Lower leg skin (tissue), 3 donors: ENCODE results near the gene DNAJC4.

Experiments used
- CTCF ChIP-seq, 3 donors: fragments of 450-650 bp; IDR thresholded peaks; one replicate each; pipeline ENCODE4 v1.5.1; 2016; ENCODE audit warnings: antibody characterized with exemption in 3 of 3, mild to moderate bottlenecking in 3 of 3, moderate library complexity in 2 of 3
- POLR2A ChIP-seq, 2 donors: fragments of 450-650 bp; IDR thresholded peaks; one replicate each; pipeline ENCODE4 v1.6.1; 2016 to 2017; ENCODE audit warnings: antibody characterized with exemption in 2 of 2, mild to moderate bottlenecking in 1 of 2, moderate library complexity in 1 of 2

- TF ChIP-seq CTCF (IDR thresholded peaks at IDR 0.05) (no peak), POLR2A (IDR thresholded peaks at IDR 0.05) (no peak)
Observed at GRCh38 chr11:64268893-64269539, 38.7 kb downstream of the DNAJC4 start.
